Caco-2 (cell line): ENCODE data around the gene RANBP6. TPM values are rescaled to one million over a fixed set of nuclear protein-coding genes. Genes with fewer than 3 reads are reported as not detected.

Experiments used
- BruUV-seq: library from RNA; stranded (reverse); fragments of 400-500 nt; replicated peaks from 2 replicates; lab custom pipeline; 2021; lab: Mats Ljungman, UMichigan
- CTCF ChIA-PET: fragments of 300-600 bp; sonication (Branson Sonifier 250); formaldehyde crosslinking; loops from one replicate; lab custom pipeline; 2022; ENCODE audit warnings: antibody characterized with exemption; lab: Charles Lee
- POLR2A ChIA-PET: fragments of 300-600 bp; sonication (Branson Sonifier 250); formaldehyde crosslinking; loops from one replicate; lab custom pipeline; 2022; ENCODE audit warnings: antibody characterized with exemption; lab: Charles Lee
- DNase-seq, 2 experiments: peaks; one replicate each; pipeline versions ENCODE4 v3.0.0 to v3.0.0-alpha.2; 2020 to 2022
- H3K27me3 ChIP-seq: replicated peaks from 2 replicates; pipeline ENCODE4 v1.6.0; 2011; ENCODE audit warnings: low read length; ENCODE audit not compliant: control insufficient read depth, insufficient read depth
- H3K36me3 ChIP-seq: 2 replicates; pipeline ENCODE4 v1.5.1; 2011; ENCODE audit warnings: low read length; ENCODE audit not compliant: control insufficient read depth, insufficient read depth
- H3K4me1 ChIP-seq: fragments of 250-450 bp; sonication (Bioruptor Pico); 2 replicates; pipeline ENCODE4 v1.5.1; 2020; ENCODE audit warnings: mild to moderate bottlenecking
- H3K4me3 ChIP-seq: 2 replicates; pipeline ENCODE4 v1.5.1; 2011; ENCODE audit warnings: low read depth, mild to moderate bottlenecking, control low read depth, low read length
- H3K9me3 ChIP-seq: fragments of 250-450 bp; sonication (Bioruptor Pico); 2 replicates; pipeline ENCODE4 v1.5.1; 2020; ENCODE audit warnings: mild to moderate bottlenecking, moderate library complexity
- H3K27ac Mint-ChIP-seq: one replicate; pipeline ENCODE4 v1.8.0; 2022; ENCODE audit warnings: mixed read lengths; ENCODE audit not compliant: unreplicated experiment
- H3K27me3 Mint-ChIP-seq: one replicate; pipeline ENCODE4 v1.8.0; 2022; ENCODE audit warnings: mixed read lengths; ENCODE audit not compliant: insufficient read depth, unreplicated experiment
- H3K36me3 Mint-ChIP-seq: one replicate; pipeline ENCODE4 v1.8.0; 2022; ENCODE audit warnings: mild to moderate bottlenecking, mixed read lengths; ENCODE audit not compliant: insufficient read depth, unreplicated experiment
- H3K4me1 Mint-ChIP-seq: one replicate; pipeline ENCODE4 v1.8.0; 2022; ENCODE audit warnings: low read depth, mixed read lengths; ENCODE audit not compliant: unreplicated experiment
- H3K4me3 Mint-ChIP-seq: one replicate; pipeline ENCODE4 v1.8.0; 2022; ENCODE audit warnings: mild to moderate bottlenecking, moderate library complexity, mixed read lengths; ENCODE audit not compliant: unreplicated experiment
- H3K9me3 Mint-ChIP-seq: one replicate; pipeline ENCODE4 v1.8.0; 2022; ENCODE audit warnings: mixed read lengths; ENCODE audit not compliant: unreplicated experiment
- CTCF ChIP-seq, 2 experiments: fragments of 200-600 bp in 1 of 2; IDR thresholded peaks; 1 replicate in 1 of 2; 2 replicates in 1 of 2; pipeline versions ENCODE4 v1.5.1 to v1.8.0; 2011 to 2022; ENCODE audit warnings: antibody characterized with exemption in 1 of 2, control low read depth in 1 of 2, inconsistent platforms in 1 of 2, low read depth in 1 of 2, low read length in 1 of 2, mild to moderate bottlenecking in 1 of 2, moderate library complexity in 1 of 2; ENCODE audit not compliant: insufficient read depth in 1 of 2, severe bottlenecking in 1 of 2, unreplicated experiment in 1 of 2
- intact Hi-C: fragments of 100-400 bp; cut with micrococcal nuclease; formaldehyde crosslinking; loops from one replicate; pipeline ENCODE4 v1.10.0; 2022; ENCODE audit not compliant: unreplicated experiment
- microRNA-seq: library from miRNA; unstranded; fragments of <30 nt; microRNA quantifications from one replicate; pipeline ENCODE4 v1.2.0, GENCODE V29; 2022
- total RNA-seq: library from RNA; stranded (reverse); gene quantifications from 2 replicates; pipeline ENCODE4 v1.2.3, GENCODE V29; 2022

RANBP6 gene
- total RNA-seq, 1 experiment from 2014 or later, result 16.5 TPM

GRCh38 chr9:5971740-5972139, 43.7 kb downstream of the RANBP6 start:
- no peaks in the 10 kb centered on the region for H3K27me3 ChIP-seq
- no peak overlapping the region for H3K4me3 Mint-ChIP-seq
- no peaks in the 10 kb centered on the region for H3K27me3 Mint-ChIP-seq
- H3K9me3 ChIP-seq, result no peaks in the 10 kb centered on the region
- no peaks in the 10 kb centered on the region for H3K36me3 ChIP-seq
- no peaks in the 10 kb centered on the region for H3K9me3 Mint-ChIP-seq
- H3K4me1 ChIP-seq, result no peaks in the 10 kb centered on the region
- no peak overlapping the region for H3K27ac Mint-ChIP-seq
- intact Hi-C loops, result no loop called here
- ChIA-PET CTCF (no interaction called here), POLR2A (no interaction called here)
- no peak for DNase-seq
- H3K4me1 Mint-ChIP-seq, result no peaks in the 10 kb centered on the region
- TF ChIP-seq CTCF (IDR thresholded peaks at IDR 0.05; ENCODE audit: insufficient read depth in 1 of 2, low read depth in 1 of 2, low read length in 1 of 2, severe bottlenecking in 1 of 2, unreplicated experiment in 1 of 2), result no peak
- H3K4me3 ChIP-seq, result no peak overlapping the region
- no TSS peak for BruUV-seq
- H3K36me3 Mint-ChIP-seq, result peaks cover 7% of the 10 kb centered on the region

Small RNA genes within 50 kb of the gene (microRNA-seq; reads per million reads assigned to microRNA genes)
- not detected for gene MIR4665

Other genes with a start within 250 kb of the RANBP6 start
- gene ERMP1, start 182.5 kb downstream of the RANBP6 start, total RNA-seq, result 31.1 and 34.7 TPM in 2 replicates
- gene MLANA, start 124.7 kb downstream of the RANBP6 start, total RNA-seq, result not detected in 2 replicates
- not detected in 2 replicates for gene IL33, start 200.2 kb upstream of the RANBP6 start, total RNA-seq